Spinal cord (tissue), 10 donors: ENCODE measurements around the gene METTL21C. TPM values are rescaled to one million over a fixed set of nuclear protein-coding genes. Genes with fewer than 3 reads are reported as not detected.
A peak's percentile ranks its signal among the peaks of the same experiment; 100 is the strongest.

Source experiments
- DNase-seq, 6 donors: peaks; one replicate each; pipeline versions ENCODE4 v3.0.0 to v3.0.0-alpha.2; 2013 to 2015; ENCODE audit warnings: low spot score in 6 of 6, low read depth in 4 of 6
- H3K27ac ChIP-seq: one replicate; pipeline ENCODE4 v1.5.1; 2013; ENCODE audit warnings: low read depth, low read length, control low read depth
- H3K27me3 ChIP-seq: one replicate; pipeline ENCODE4 v1.6.1; 2013; ENCODE audit warnings: low read length; ENCODE audit not compliant: control insufficient read depth, insufficient read depth
- H3K36me3 ChIP-seq: one replicate; pipeline ENCODE4 v1.6.1; 2013; ENCODE audit warnings: low read length; ENCODE audit not compliant: control insufficient read depth, insufficient read depth
- H3K4me1 ChIP-seq: one replicate; pipeline ENCODE4 v1.6.1; 2013; ENCODE audit warnings: low read length; ENCODE audit not compliant: control insufficient read depth, insufficient read depth
- H3K4me3 ChIP-seq: one replicate; pipeline ENCODE4 v1.5.1; 2013; ENCODE audit warnings: low read depth, low read length, control low read depth
- H3K9me3 ChIP-seq: one replicate; pipeline ENCODE4 v1.6.1; 2013; ENCODE audit warnings: low read length; ENCODE audit not compliant: control insufficient read depth, insufficient read depth
- WGBS: methylation state at CpG from one replicate; pipeline ENCODE4 v1.1.5; 2013; ENCODE audit warnings: missing lambda C conversion rate; ENCODE audit not compliant: insufficient coverage; 5-methylcytosine and 5-hydroxymethylcytosine counted together
- polyA plus RNA-seq, 2 donors: library from polyadenylated mRNA; unstranded; fragments of 120-200 nt; gene quantifications; one replicate each; pipeline ENCODE4 v1.2.1, GENCODE V29; 2013; ENCODE audit not compliant: insufficient read length in 2 of 2
- total RNA-seq, 2 donors: library from RNA; depleted of rRNA in 1 of 2; stranded (reverse); fragments of 120-200 nt in 1 of 2; fragments of >200 nt in 1 of 2; gene quantifications; one replicate each; pipeline versions ENCODE4 v1.2.3 to v1.2.4, GENCODE V29; 2013 to 2014
- donor health status: healthy.

The METTL21C gene
- total and polyA plus RNA-seq, 4 donors, result 0.20 to 0.39 (median 0.24) TPM; not detected in 1

- no peaks in the 10 kb centered on the region for H3K4me1 ChIP-seq
- H3K9me3 ChIP-seq, result peaks cover 3% of the 10 kb centered on the region
- no peak for DNase-seq
- H3K36me3 ChIP-seq, result no peaks in the 10 kb centered on the region
- H3K4me3 ChIP-seq, result no peak overlapping the region
- H3K27ac ChIP-seq, result no peak overlapping the region
- no peaks in the 10 kb centered on the region for H3K27me3 ChIP-seq
Observed at GRCh38 chr13:102709536-102709935, 14.7 kb upstream of the METTL21C start.

GRCh38 chr13:102708991-102709390 is 14.1 kb upstream of the METTL21C start:
- no peak overlapping the region for H3K4me3 ChIP-seq
- H3K27ac ChIP-seq, result no peak overlapping the region
- peaks cover 3% of the 10 kb centered on the region for H3K9me3 ChIP-seq
- H3K27me3 ChIP-seq, result no peaks in the 10 kb centered on the region
- H3K36me3 ChIP-seq, result no peaks in the 10 kb centered on the region
- H3K4me1 ChIP-seq, result no peaks in the 10 kb centered on the region
- no peak for DNase-seq
- WGBS, result 74% methylated on average over 2 of the region's 2 CpGs

GRCh38 chr13:102708211-102708610 is 13.4 kb upstream of the METTL21C start:
- H3K27ac ChIP-seq, result no peak overlapping the region
- no peaks in the 10 kb centered on the region for H3K27me3 ChIP-seq
- no CpG with 5 or more reads among the region's 2 CpGs for WGBS
- no peak for DNase-seq
- H3K4me1 ChIP-seq, result no peaks in the 10 kb centered on the region
- peaks cover 3% of the 10 kb centered on the region for H3K9me3 ChIP-seq
- no peaks in the 10 kb centered on the region for H3K36me3 ChIP-seq
- no peak overlapping the region for H3K4me3 ChIP-seq

- H3K27ac ChIP-seq, result no peak overlapping the region
- WGBS, result 28% methylated on average over 2 of the region's 4 CpGs
- no peaks in the 10 kb centered on the region for H3K27me3 ChIP-seq
- no peaks in the 10 kb centered on the region for H3K36me3 ChIP-seq
- H3K9me3 ChIP-seq, result peaks cover 3% of the 10 kb centered on the region
- no peaks in the 10 kb centered on the region for H3K4me1 ChIP-seq
- DNase-seq, result peak in 4 of 6 donors; percentile 13 to 79 (median 43)
- H3K4me3 ChIP-seq, result no peak overlapping the region
Observed at GRCh38 chr13:102707467-102707866, 12.6 kb upstream of the METTL21C start.

- no peak overlapping the region for H3K27ac ChIP-seq
- 96% methylated on average over 5 of the region's 6 CpGs for WGBS
Observed at GRCh38 chr13:102704238-102705058, 9.6 kb upstream of the METTL21C start.

GRCh38 chr13:102703726-102704035 is 8.8 kb upstream of the METTL21C start:
- no peaks in the 10 kb centered on the region for H3K36me3 ChIP-seq
- no peaks in the 10 kb centered on the region for H3K4me1 ChIP-seq
- no peaks in the 10 kb centered on the region for H3K27me3 ChIP-seq
- H3K27ac ChIP-seq, result no peak overlapping the region
- peaks cover 2% of the 10 kb centered on the region for H3K9me3 ChIP-seq
- no peak overlapping the region for H3K4me3 ChIP-seq
- no peak for DNase-seq

More at GRCh38 chr13:102704238-102705058, 9.6 kb upstream of the METTL21C start:
- peaks cover 3% of the 10 kb centered on the region for H3K9me3 ChIP-seq
- no peaks in the 10 kb centered on the region for H3K36me3 ChIP-seq
- H3K4me1 ChIP-seq, result no peaks in the 10 kb centered on the region
- DNase-seq, result no peak
- H3K27me3 ChIP-seq, result no peaks in the 10 kb centered on the region
- no peak overlapping the region for H3K4me3 ChIP-seq

- H3K27me3 ChIP-seq, result no peaks in the 10 kb centered on the region
- no peaks in the 10 kb centered on the region for H3K4me1 ChIP-seq
- H3K9me3 ChIP-seq, result peaks cover 3% of the 10 kb centered on the region
- no peaks in the 10 kb centered on the region for H3K36me3 ChIP-seq
- WGBS, result 80% methylated on average over 7 of the region's 8 CpGs
- no peak overlapping the region for H3K4me3 ChIP-seq
- no peak overlapping the region for H3K27ac ChIP-seq
- peak in 1 of 6 donors; percentile 43 for DNase-seq
Observed at GRCh38 chr13:102702965-102703725, 8.3 kb upstream of the METTL21C start.

GRCh38 chr13:102701331-102701730 is 6.5 kb upstream of the METTL21C start:
- no peaks in the 10 kb centered on the region for H3K36me3 ChIP-seq
- peaks cover 3% of the 10 kb centered on the region for H3K9me3 ChIP-seq
- WGBS, result 88% methylated on average over 3 of the region's 5 CpGs
- H3K4me1 ChIP-seq, result no peaks in the 10 kb centered on the region
- no peak for DNase-seq
- H3K27me3 ChIP-seq, result no peaks in the 10 kb centered on the region
- H3K27ac ChIP-seq, result no peak overlapping the region
- no peak overlapping the region for H3K4me3 ChIP-seq

- no peaks in the 10 kb centered on the region for H3K27me3 ChIP-seq
- H3K27ac ChIP-seq, result no peak overlapping the region
- no peaks in the 10 kb centered on the region for H3K36me3 ChIP-seq
- WGBS, result 74% methylated on average over 8 of the region's 14 CpGs
- no peaks in the 10 kb centered on the region for H3K4me1 ChIP-seq
- H3K9me3 ChIP-seq, result peaks cover 3% of the 10 kb centered on the region
- no peak overlapping the region for H3K4me3 ChIP-seq
- DNase-seq, result no peak
Observed at GRCh38 chr13:102700088-102701031, 5.5 kb upstream of the METTL21C start.
